Spleen (tissue), 11 donors: ENCODE measurements around the gene CACNA2D3. TPM values are rescaled to one million over a fixed set of nuclear protein-coding genes. Genes with fewer than 3 reads are reported as not detected.

ENCODE experiments used
- DNase-seq: peaks from one replicate; pipeline ENCODE4 v3.0.0-alpha.2; 2020
- H3K27ac ChIP-seq, 8 donors: fragments of 200-600 bp; sonication (generic) in 7 of 8; 1 replicate in 4 of 8; 2 replicates in 4 of 8; pipeline versions ENCODE4 v1.5.0 to v1.8.0; 2016 to 2021; ENCODE audit warnings: inconsistent platforms in 4 of 8, mild to moderate bottlenecking in 4 of 8, moderate library complexity in 1 of 8
- H3K27me3 ChIP-seq, 7 donors: fragments of 200-600 bp; sonication (generic) in 6 of 7; replicated peaks in 1 of 7; 1 replicate in 4 of 7; 2 replicates in 3 of 7; pipeline versions ENCODE4 v1.5.0 to v1.8.0; 2016 to 2021; ENCODE audit warnings: inconsistent platforms in 3 of 7, mild to moderate bottlenecking in 1 of 7
- H3K36me3 ChIP-seq, 6 donors: fragments of 200-600 bp; sonication (generic) in 5 of 6; 1 replicate in 4 of 6; 2 replicates in 2 of 6; pipeline versions ENCODE4 v1.5.0 to v1.8.0; 2016 to 2021; ENCODE audit warnings: inconsistent platforms in 2 of 6
- H3K4me1 ChIP-seq, 6 donors: fragments of 200-600 bp; sonication (generic) in 5 of 6; 1 replicate in 3 of 6; 2 replicates in 3 of 6; pipeline versions ENCODE4 v1.5.0 to v1.8.0; 2016 to 2021; ENCODE audit warnings: inconsistent platforms in 3 of 6
- H3K4me3 ChIP-seq, 8 donors: fragments of 200-600 bp; sonication (generic) in 7 of 8; 1 replicate in 4 of 8; 2 replicates in 4 of 8; pipeline versions ENCODE4 v1.5.0 to v1.8.0; 2016 to 2021; ENCODE audit warnings: inconsistent platforms in 4 of 8, mild to moderate bottlenecking in 4 of 8, moderate library complexity in 2 of 8
- H3K9me3 ChIP-seq, 8 donors: fragments of 200-600 bp; sonication (generic) in 7 of 8; 1 replicate in 4 of 8; 2 replicates in 4 of 8; pipeline versions ENCODE4 v1.5.0 to v1.8.0; 2016 to 2021; ENCODE audit warnings: inconsistent platforms in 4 of 8
- POLR2A ChIP-seq, 3 donors: fragments of 450-650 bp; IDR thresholded peaks; one replicate each; pipeline ENCODE4 v1.5.1; 2017; ENCODE audit warnings: antibody characterized with exemption in 3 of 3, mild to moderate bottlenecking in 1 of 3
- POLR2AphosphoS5 ChIP-seq, 3 donors: sonication (generic); formaldehyde crosslinking; IDR thresholded peaks; one replicate each; pipeline ENCODE4 v1.5.1; 2017; ENCODE audit warnings: antibody characterized with exemption in 3 of 3
- WGBS, 5 donors: extraction: QIAGEN DNeasy Blood & Tissue Kit in 3 of 5; methylation state at CpG; one replicate each; pipeline versions ENCODE4 v1.1.5 to v1.1.7; 2013 to 2018; 5-methylcytosine and 5-hydroxymethylcytosine counted together
- intact Hi-C: fragments of 100-400 bp; cut with DNase I; formaldehyde crosslinking; loops from one replicate; pipeline ENCODE4 v1.15.0; 2023; ENCODE audit warnings: low total_unique reads
- polyA plus RNA-seq, 3 donors: library from polyadenylated mRNA; stranded (reverse); fragments of 200-250 nt; gene quantifications; one replicate each; pipeline ENCODE4 v1.2.1, GENCODE V29; 2013
- total RNA-seq, 7 donors: library from RNA; depleted of rRNA in 3 of 7; stranded (reverse); fragments of >200 nt in 3 of 7; fragmentation: NEBNext Ultra II Directional in 4 of 7; extraction: Animal tissue kit (Norgen Biotek cat#: 25700) in 4 of 7; gene quantifications; one replicate each; pipeline versions ENCODE4 v1.1.0 to v1.2.1, GENCODE V29; 2016 to 2021
- TF ChIP-seq, protein P1 (sequence below), 11 experiments: fragments of 200-600 bp in 7 of 11; fragments of 450-650 bp in 4 of 11; sonication (generic) in 4 of 11; IDR thresholded peaks in 8 of 11; conservative IDR thresholded peaks in 3 of 11; 1 replicate in 7 of 11; 2 replicates in 4 of 11; pipeline versions ENCODE4 v1.4.0 to v1.8.0; 2016 to 2021; ENCODE audit warnings: antibody characterized with exemption in 11 of 11, inconsistent platforms in 4 of 11, mild to moderate bottlenecking in 1 of 11
- donor health status: healthy with polysubstance abuse.
- donor health status: DM: no; HTN: no; CAD: no; lungs with moderate emphysema.
- donor health status: DM: no; HTN: no; CAD: no.
- donor health status: Bipolar disorder and iron deficiency.
- donor health status: healthy.
- donor health status: DM: no; HTN: no; CAD: no.
- donor health status: DM: yes; HTN: yes; CAD: no.

The CACNA2D3 gene
- total and polyA plus RNA-seq, 10 donors, result 0.83 to 4.9 (median 2.9) TPM

DNA sequence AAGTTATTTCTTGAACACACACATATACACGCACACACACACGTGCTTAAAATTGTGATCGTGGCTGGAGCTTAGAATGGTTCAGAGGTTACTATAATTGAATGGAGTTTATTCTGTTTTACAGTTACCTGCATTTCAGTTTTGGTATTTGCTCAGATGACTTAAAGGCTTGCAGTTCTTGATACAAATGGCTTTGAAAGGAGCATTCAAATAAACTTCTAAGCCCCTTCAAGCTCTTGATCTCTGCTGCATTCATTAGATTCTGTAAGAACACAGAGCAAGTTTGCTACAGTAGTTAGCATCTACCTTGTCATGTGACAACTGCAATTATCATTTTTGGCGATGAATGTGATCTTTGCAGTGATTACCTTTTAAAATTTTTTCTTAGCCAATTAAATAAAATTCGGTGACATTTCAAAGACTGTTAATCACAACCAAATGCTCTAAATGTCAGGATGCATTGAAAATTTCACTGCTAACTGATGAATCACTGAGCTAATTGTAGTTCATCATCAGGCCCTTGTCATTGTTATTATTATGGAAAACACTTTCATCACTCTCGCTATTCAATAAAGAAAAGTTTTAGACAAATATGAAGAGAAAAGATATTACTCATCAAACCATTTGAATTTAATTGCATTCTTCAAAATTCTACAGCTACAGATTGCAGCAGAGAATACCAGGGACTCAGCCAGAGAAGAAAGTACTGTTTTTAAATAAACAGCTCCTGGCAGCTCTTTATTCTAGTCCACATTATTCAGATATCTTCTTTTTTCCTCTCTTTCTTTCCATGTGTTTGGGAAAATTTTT lies 509.4 kb downstream of the CACNA2D3 start:
- intact Hi-C loops, result no loop called here
- Histone ChIP-seq H3K36me3 (no peaks in the 10 kb centered on the region), H3K27me3 (no peaks in the 10 kb centered on the region), H3K4me3 (no peak overlapping the region), H3K4me1 (no peaks in the 10 kb centered on the region), H3K9me3 (no peaks in the 10 kb centered on the region), H3K27ac (no peak overlapping the region)
- WGBS, 5 donors, result 80 to 92% (median 90%) methylated on average over 6 of the region's 6 CpGs
- no peak for DNase-seq
- TF ChIP-seq, protein P1, sequence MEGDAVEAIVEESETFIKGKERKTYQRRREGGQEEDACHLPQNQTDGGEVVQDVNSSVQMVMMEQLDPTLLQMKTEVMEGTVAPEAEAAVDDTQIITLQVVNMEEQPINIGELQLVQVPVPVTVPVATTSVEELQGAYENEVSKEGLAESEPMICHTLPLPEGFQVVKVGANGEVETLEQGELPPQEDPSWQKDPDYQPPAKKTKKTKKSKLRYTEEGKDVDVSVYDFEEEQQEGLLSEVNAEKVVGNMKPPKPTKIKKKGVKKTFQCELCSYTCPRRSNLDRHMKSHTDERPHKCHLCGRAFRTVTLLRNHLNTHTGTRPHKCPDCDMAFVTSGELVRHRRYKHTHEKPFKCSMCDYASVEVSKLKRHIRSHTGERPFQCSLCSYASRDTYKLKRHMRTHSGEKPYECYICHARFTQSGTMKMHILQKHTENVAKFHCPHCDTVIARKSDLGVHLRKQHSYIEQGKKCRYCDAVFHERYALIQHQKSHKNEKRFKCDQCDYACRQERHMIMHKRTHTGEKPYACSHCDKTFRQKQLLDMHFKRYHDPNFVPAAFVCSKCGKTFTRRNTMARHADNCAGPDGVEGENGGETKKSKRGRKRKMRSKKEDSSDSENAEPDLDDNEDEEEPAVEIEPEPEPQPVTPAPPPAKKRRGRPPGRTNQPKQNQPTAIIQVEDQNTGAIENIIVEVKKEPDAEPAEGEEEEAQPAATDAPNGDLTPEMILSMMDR (IDR thresholded peaks at IDR 0.05 in 8 of 11, conservative IDR thresholded peaks at IDR 0.05 in 3 of 11), result no peak
- TF ChIP-seq POLR2A (IDR thresholded peaks at IDR 0.05) (no peak), POLR2AphosphoS5 (IDR thresholded peaks at IDR 0.05) (no peak)

DNA sequence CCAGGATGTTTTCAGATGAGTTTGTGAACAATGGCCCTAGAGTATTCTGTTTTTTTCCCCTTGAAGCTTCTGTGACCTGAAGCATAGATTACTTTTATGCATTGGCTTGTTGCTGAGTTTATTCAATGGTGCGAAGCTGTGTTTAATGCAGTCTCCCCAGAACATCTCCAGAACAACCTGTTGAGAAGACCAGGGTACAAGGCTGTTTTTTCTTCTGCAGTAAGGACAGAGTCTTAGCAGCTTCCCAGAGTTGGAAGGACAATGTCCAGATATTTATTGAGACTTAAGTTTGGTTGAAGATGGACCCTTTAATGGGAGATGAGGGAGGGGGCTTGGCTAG lies 509.9 kb downstream of the CACNA2D3 start:
- WGBS, 5 donors, result 88 to 100% (median 95%) methylated on average over 1 of the region's 1 CpG
- H3K4me1 ChIP-seq, result no peaks in the 10 kb centered on the region
- no peaks in the 10 kb centered on the region for H3K9me3 ChIP-seq
- no peak overlapping the region for H3K4me3 ChIP-seq
- no peak for DNase-seq
- H3K27ac ChIP-seq, result no peak overlapping the region
- intact Hi-C loops, result no loop called here
- no peaks in the 10 kb centered on the region for H3K36me3 ChIP-seq
- TF ChIP-seq POLR2AphosphoS5 (IDR thresholded peaks at IDR 0.05) (no peak), POLR2A (IDR thresholded peaks at IDR 0.05) (no peak)
- TF ChIP-seq, protein P1 (IDR thresholded peaks at IDR 0.05 in 8 of 11, conservative IDR thresholded peaks at IDR 0.05 in 3 of 11), result no peak
- H3K27me3 ChIP-seq, result no peaks in the 10 kb centered on the region

DNA sequence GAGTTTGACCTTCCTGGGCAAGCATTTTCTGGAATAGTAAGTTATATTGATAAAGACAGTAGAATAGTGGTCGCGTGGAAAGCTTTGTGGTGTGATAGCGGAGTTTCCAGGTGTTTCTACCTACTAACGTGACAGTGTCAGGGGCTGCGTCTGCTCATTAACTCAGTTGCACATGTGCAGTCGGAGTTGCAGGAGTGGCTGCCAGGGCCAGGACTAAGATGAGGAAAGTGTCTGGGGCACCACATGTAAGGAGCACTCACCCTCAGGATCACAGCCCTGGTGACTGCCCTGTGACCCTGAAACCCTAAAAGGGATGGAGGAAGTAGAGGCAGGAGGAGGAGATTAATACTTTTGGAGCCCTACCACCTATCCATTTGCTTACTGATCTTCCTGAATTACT lies 510.5 kb downstream of the CACNA2D3 start:
- no peaks in the 10 kb centered on the region for H3K36me3 ChIP-seq
- no peaks in the 10 kb centered on the region for H3K4me1 ChIP-seq
- H3K4me3 ChIP-seq, result no peak overlapping the region
- no peak for DNase-seq
- peaks cover 0 to 2% (median 0%) of the 10 kb centered on the region in 7 donors for H3K27me3 ChIP-seq
- no peaks in the 10 kb centered on the region for H3K9me3 ChIP-seq
- no peak overlapping the region for H3K27ac ChIP-seq
- 91 to 97% (median 94%) methylated on average over 6 of the region's 6 CpGs for WGBS, 5 donors
- no peak for TF ChIP-seq POLR2A (IDR thresholded peaks at IDR 0.05)
- no peak for TF ChIP-seq POLR2AphosphoS5 (IDR thresholded peaks at IDR 0.05)
- TF ChIP-seq, protein P1 (IDR thresholded peaks at IDR 0.05 in 8 of 11, conservative IDR thresholded peaks at IDR 0.05 in 3 of 11), result no peak
- intact Hi-C loops, result no loop called here

DNA sequence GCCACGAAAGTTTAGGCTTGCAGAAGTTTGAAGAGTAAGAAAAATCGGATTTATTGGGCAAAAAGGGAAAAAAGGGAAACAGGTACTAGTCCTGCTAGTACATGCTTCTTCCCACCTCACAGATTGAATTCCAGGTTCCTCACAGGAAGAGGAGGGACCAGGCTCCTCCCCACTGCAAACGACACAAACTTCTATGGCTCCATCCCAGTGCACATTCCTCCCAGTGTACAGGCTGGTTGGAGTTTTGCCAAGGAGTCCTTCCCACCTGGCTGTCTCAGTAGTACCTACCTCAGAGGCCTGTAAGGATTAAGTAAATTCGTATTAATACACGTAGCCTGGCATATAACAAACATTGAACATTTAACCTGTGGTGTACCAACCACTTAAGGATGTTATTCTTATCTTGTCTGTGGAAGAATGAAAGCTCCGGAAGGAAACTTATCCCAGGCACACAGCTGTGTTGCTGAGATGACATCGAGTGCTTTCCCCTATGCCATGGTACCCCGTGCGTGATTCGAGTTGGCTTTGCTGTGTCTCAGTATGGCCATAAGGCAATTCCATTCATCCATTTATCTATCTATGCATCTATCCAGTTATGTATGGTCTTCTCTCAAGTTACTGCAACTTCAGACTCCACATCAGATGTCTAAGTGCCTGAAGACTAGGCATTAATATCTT lies 511.2 kb downstream of the CACNA2D3 start:
- H3K9me3 ChIP-seq, result no peaks in the 10 kb centered on the region
- no peak overlapping the region for H3K27ac ChIP-seq
- H3K36me3 ChIP-seq, result no peaks in the 10 kb centered on the region
- no peak overlapping the region for H3K4me3 ChIP-seq
- TF ChIP-seq, protein P1 (IDR thresholded peaks at IDR 0.05 in 8 of 11, conservative IDR thresholded peaks at IDR 0.05 in 3 of 11), result no peak
- no peak for TF ChIP-seq POLR2AphosphoS5 (IDR thresholded peaks at IDR 0.05)
- TF ChIP-seq POLR2A (IDR thresholded peaks at IDR 0.05), result no peak
- 72 to 89% (median 82%) methylated on average over 10 of the region's 10 CpGs for WGBS, 5 donors
- DNase-seq, result no peak
- no peaks in the 10 kb centered on the region for H3K4me1 ChIP-seq
- intact Hi-C loops, result no loop called here
- H3K27me3 ChIP-seq, result peaks cover 0 to 6% (median 0%) of the 10 kb centered on the region in 7 donors
